Esophagus squamous epithelium (tissue), 5 donors: ENCODE results near the gene KRTAP10-9. TPM values are rescaled to one million over a fixed set of nuclear protein-coding genes. Genes with fewer than 3 reads are reported as not detected.
"Not testable (repeated sequence)": the region's sequence is repeated elsewhere in the genome, so short reads cannot be mapped to it uniquely, and the experiment has no call there.

ENCODE experiments used
- DNase-seq: peaks from one replicate; lab custom pipeline; 2025; lab: John Stamatoyannopoulos, UW
- H3K27ac ChIP-seq, 4 donors: fragments of 200-600 bp; sonication (generic); one replicate each; pipeline ENCODE4 v1.5.1; 2016 to 2019; ENCODE audit warnings: mild to moderate bottlenecking in 1 of 4
- H3K27me3 ChIP-seq, 4 donors: fragments of 200-600 bp; sonication (generic); 1 replicate in 3 of 4; 2 replicates in 1 of 4; pipeline versions ENCODE4 v1.5.1 to v1.6.0; 2017 to 2021; ENCODE audit warnings: antibody characterized with exemption in 1 of 4
- H3K36me3 ChIP-seq, 3 donors: fragments of 200-600 bp; sonication (generic); one replicate each; pipeline ENCODE4 v1.5.1; 2016 to 2019
- H3K4me1 ChIP-seq, 3 donors: fragments of 200-600 bp; sonication (generic); one replicate each; pipeline ENCODE4 v1.5.1; 2017 to 2019
- H3K4me3 ChIP-seq, 4 donors: fragments of 200-600 bp; sonication (generic); 1 replicate in 3 of 4; 2 replicates in 1 of 4; pipeline ENCODE4 v1.5.1; 2016 to 2019; ENCODE audit warnings: mild to moderate bottlenecking in 2 of 4, moderate library complexity in 1 of 4
- H3K9me3 ChIP-seq, 3 donors: fragments of 200-600 bp; sonication (generic); one replicate each; pipeline ENCODE4 v1.5.1; 2016 to 2019
- CTCF ChIP-seq, 6 experiments: fragments of 450-650 bp in 4 of 6; fragments of 200-600 bp in 2 of 6; sonication (generic) in 2 of 6; IDR thresholded peaks; one replicate each; pipeline ENCODE4 v1.5.1; 2016 to 2019; ENCODE audit warnings: antibody characterized with exemption in 6 of 6, mild to moderate bottlenecking in 4 of 6, moderate library complexity in 4 of 6
- POLR2A ChIP-seq, 4 donors: fragments of 450-650 bp; IDR thresholded peaks; one replicate each; pipeline ENCODE4 v1.6.1; 2017; ENCODE audit warnings: antibody characterized with exemption in 4 of 4, mild to moderate bottlenecking in 4 of 4, moderate library complexity in 3 of 4
- WGBS, 2 donors: methylation state at CpG; one replicate each; pipeline ENCODE4 v1.1.5; 2018; 5-methylcytosine and 5-hydroxymethylcytosine counted together
- intact Hi-C: fragments of 100-400 bp; cut with DNase I; formaldehyde crosslinking; loops from one replicate; pipeline ENCODE4 v1.15.0; 2022
- total RNA-seq, 4 donors: library from RNA; depleted of rRNA; stranded (reverse); fragments of >200 nt; gene quantifications; one replicate each; pipeline ENCODE4 v1.1.0, GENCODE V29; 2016
- donor health status: DM: yes; HTN: yes; CAD: no.

The KRTAP10-9 gene
- total RNA-seq, 4 donors from 2014 or later: not detected

DNA sequence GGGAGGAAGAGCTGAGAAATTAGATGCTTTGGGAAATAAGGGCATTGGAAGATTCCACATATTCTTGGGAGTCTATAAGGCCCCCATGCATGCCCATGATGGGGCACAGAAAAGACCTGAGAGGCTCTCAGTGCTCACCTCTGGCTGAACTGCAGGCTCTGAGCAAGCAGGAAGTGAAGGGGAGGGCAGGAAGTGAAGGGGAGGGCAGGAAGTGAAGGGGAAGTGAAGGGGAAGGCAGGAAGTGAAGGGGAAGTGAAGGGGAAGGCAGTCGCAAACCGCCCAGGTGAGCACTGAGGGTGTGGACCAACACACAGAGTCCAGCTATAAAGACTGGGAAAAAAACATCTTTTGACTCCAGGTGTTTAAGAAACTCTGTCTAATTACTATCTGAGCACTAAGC lies 3.5 kb downstream of the KRTAP10-9 start:
- no peaks in the 10 kb centered on the region for H3K4me1 ChIP-seq
- peaks cover 0 to 26% (median 7%) of the 10 kb centered on the region in 3 donors for H3K9me3 ChIP-seq
- intact Hi-C loops: no loop called here
- H3K27ac ChIP-seq: no peak overlapping the region
- H3K36me3 ChIP-seq: no peaks in the 10 kb centered on the region
- 54 to 68% methylated on average over 2 of the region's 2 CpGs for WGBS, 2 donors
- no peak overlapping the region for H3K4me3 ChIP-seq
- TF ChIP-seq CTCF (IDR thresholded peaks at IDR 0.05): no peak
- TF ChIP-seq POLR2A (IDR thresholded peaks at IDR 0.05): no peak
- H3K27me3 ChIP-seq: peaks cover 0 to 42% (median 0%) of the 10 kb centered on the region in 4 donors
- no peak for DNase-seq

DNA sequence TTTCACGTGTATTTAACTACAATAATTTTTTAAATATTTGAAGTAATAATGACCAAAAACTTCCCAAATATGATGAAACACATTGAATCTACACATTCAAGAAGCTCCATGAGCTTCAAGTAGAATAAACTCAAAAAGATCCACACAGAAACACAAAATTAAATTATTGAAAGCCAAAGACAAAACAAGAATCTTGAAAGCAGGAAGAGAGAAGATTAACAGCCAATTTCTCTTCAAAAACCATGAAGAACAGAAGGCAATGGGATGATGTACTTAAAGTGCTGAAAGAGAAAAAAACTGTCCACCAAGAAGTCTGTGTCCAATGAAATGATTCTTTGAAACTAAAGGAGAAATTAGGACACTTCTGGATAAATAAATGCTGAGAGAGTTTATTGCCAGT lies 5.2 kb downstream of the KRTAP10-9 start:
- Histone ChIP-seq H3K9me3 (peaks cover 0 to 26% (median 7%) of the 10 kb centered on the region in 3 donors), H3K27ac (no peak overlapping the region), H3K27me3 (peaks cover 0 to 39% (median 0%) of the 10 kb centered on the region in 4 donors), H3K4me1 (no peaks in the 10 kb centered on the region), H3K36me3 (no peaks in the 10 kb centered on the region), H3K4me3 (no peak overlapping the region)
- TF ChIP-seq POLR2A (IDR thresholded peaks at IDR 0.05): no peak
- no peak for TF ChIP-seq CTCF (IDR thresholded peaks at IDR 0.05)
- no peak for DNase-seq
- intact Hi-C loops: no loop called here
- 81 to 91% methylated on average over 1 of the region's 1 CpG for WGBS, 2 donors

DNA sequence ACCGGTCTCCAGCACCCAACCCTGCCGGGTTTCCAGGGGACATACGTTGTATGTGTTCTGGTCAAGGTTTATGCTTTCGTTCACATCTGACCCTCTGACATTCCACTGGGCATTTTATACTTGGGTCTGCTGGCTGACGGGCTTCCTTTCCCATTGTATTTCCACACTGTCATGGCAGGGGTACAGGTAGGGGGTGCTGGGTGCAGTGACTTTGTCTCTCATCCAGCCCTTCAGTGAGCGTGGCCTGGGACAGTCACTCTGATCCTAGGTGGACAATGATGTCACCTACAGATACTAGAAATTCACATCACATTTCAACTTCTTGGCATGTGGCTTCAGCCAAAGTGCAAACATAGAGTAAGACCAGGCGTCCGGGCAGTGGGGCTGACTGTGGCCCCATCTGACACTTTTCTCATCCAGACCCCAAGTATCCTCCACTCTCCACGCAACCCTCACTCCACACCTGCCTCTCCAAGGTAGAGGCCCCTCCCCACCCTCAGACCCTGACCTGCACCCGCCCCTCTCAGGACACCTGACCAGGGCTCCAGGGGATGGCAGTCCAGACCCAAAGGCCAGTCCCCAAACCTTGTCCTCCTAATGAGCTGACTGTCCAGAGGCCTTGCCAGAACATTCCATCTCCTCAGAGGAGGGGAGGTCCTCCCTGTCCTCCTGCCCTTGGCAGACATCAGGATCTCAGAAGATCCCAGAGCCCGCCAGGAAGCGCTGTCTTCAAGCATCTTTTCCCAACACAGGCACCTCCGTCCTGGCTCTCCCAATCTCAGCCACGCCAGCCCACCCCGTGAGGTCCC lies 9.5 kb downstream of the KRTAP10-9 start:
- H3K27me3 ChIP-seq: peaks cover 0 to 61% (median 0%) of the 10 kb centered on the region in 4 donors

DNA sequence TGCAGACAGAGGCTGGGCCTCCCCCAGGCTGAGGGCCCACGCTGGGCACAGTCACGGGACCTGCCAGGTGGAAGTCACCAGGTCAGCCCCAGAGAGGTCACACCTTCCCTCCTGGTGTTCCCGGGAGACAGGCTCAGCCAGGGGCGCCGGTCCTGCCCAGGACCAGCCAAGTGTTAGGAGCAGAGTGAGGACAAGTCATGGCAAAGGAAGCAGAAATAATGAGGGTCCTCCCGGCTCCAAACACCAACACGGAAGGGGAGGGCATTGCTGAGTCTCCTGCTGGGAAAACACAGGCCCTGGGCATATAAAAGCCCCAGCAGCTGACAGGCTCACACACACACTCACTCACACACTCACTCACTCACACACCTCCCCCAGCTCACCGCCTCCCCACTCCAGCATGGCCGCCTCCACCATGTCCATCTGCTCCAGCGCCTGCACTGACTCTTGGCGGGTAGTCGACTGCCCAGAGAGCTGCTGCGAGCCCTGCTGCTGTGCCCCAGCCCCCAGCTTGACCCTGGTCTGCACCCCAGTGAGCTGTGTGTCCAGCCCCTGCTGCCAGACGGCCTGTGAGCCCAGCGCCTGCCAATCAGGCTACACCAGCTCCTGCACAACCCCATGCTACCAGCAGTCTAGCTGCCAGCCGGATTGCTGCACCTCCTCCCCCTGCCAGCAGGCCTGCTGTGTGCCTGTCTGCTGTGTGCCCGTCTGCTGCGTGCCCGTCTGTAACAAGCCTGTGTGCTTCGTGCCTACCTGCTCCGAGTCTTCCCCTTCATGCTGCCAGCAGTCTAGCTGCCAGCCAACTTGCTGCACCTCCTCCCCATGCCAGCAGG lies 10.3 kb downstream of the KRTAP10-9 start, which contains the start of gene KRTAP10-10:
KRTAP10-10 (plus strand) TSS at position 339 of the 833 bp plus-strand sequence; CDS start at position 401, 62 bp downstream.
- Histone ChIP-seq H3K27me3 (peaks cover 0 to 61% (median 0%) of the 10 kb centered on the region in 4 donors), H3K9me3 (peaks cover 0 to 16% (median 3%) of the 10 kb centered on the region in 3 donors), H3K4me1 (no peaks in the 10 kb centered on the region), H3K4me3 (no peak within 1 kb of the TSS), H3K36me3 (no peaks in the 10 kb centered on the region), H3K27ac (no peak within 1 kb of the TSS)
- 61 to 65% methylated on average over 6 to 9 of the region's 21 CpGs for WGBS, 2 donors
- no peak for TF ChIP-seq CTCF (IDR thresholded peaks at IDR 0.05)
- TF ChIP-seq POLR2A (IDR thresholded peaks at IDR 0.05): no peak
- intact Hi-C loops: no loop called here
- no peak for DNase-seq

More for the DNA sequence above, 9.5 kb downstream of the KRTAP10-9 start:
- no peak for DNase-seq
- Histone ChIP-seq H3K36me3 (no peaks in the 10 kb centered on the region), H3K27ac (no peak overlapping the region), H3K4me1 (no peaks in the 10 kb centered on the region), H3K4me3 (no peak overlapping the region), H3K9me3 (peaks cover 0 to 19% (median 7%) of the 10 kb centered on the region in 3 donors)
- WGBS, 2 donors: 75 to 88% methylated on average over 7 to 8 of the region's 15 CpGs
- intact Hi-C loops: no loop called here
- no peak for TF ChIP-seq CTCF (IDR thresholded peaks at IDR 0.05)
- no peak for TF ChIP-seq POLR2A (IDR thresholded peaks at IDR 0.05)

DNA sequence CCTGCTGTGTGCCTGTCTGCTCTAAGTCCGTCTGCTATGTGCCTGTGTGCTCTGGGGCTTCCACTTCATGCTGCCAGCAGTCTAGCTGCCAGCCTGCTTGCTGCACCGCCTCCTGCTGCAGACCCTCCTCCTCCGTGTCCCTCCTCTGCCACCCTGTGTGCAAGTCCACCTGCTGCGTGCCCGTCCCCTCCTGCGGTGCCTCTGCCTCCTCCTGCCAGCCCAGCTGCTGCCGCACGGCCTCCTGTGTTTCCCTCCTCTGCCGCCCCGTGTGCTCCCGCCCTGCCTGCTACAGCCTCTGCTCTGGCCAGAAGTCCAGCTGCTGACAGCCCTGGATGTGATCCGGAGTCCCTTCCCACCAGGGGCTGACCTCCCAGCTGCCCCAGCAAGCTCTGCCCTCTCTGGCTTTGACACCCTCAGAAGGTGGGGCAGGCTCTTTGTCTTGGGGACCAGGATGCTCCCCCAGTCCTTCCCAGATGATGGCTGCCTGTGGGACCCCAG lies 11.0 kb downstream of the KRTAP10-9 start:
- intact Hi-C loops, DNase-seq, H3K27ac ChIP-seq, H3K36me3 ChIP-seq, H3K4me1 ChIP-seq, H3K4me3 ChIP-seq: not testable (repeated sequence)
- 61 to 79% methylated on average over 7 to 11 of the region's 12 CpGs for WGBS, 2 donors
- Histone ChIP-seq H3K9me3 (peaks cover 0 to 12% (median 0%) of the 10 kb centered on the region in 3 donors), H3K27me3 (peaks cover 0 to 61% (median 0%) of the 10 kb centered on the region in 4 donors)

GRCh38 chr21:44638506-44639330 lies 11.8 kb downstream of the KRTAP10-9 start:
- H3K4me1 ChIP-seq, H3K4me3 ChIP-seq, H3K27ac ChIP-seq, DNase-seq, intact Hi-C loops, H3K36me3 ChIP-seq: not testable (repeated sequence)
- WGBS, 2 donors: 55% methylated on average over 2 of the region's 21 CpGs; no CpG with 5 or more reads in 1 of the 2 donors
- Histone ChIP-seq H3K27me3 (peaks cover 0 to 61% (median 0%) of the 10 kb centered on the region in 4 donors), H3K9me3 (peaks cover 0 to 13% (median 0%) of the 10 kb centered on the region in 3 donors)
